Measurements from ENCODE around the gene DNAJB14. TPM values are rescaled to one million over a fixed set of nuclear protein-coding genes. Genes with fewer than 3 reads are reported as not detected.
A peak's percentile ranks its signal among the peaks of the same experiment; 100 is the strongest.

Gene DNAJB14
- total and polyA plus RNA-seq, 2 donors (not counting 1 experiment from before 2014, with no cell fraction given) = 14.4 to 64.9 TPM

DNA sequence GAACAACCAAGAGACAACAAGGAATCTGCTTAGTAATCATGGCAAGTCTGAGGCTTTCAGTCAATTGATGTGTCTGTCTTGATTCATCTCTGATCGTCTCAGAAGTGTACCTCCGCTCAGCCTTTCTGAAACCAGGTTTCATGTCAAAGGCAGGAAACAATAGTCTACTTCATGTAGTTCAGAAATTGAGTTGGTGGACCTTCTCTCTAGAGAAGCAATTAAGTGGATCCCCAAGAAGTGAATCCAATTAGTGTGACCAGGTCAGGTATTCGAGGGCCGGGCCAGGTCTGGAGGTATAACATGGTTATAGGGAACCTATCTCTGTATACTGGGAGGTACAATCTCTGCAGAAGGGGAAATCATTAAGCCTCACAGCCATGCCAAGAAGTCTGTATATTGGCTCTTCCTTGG, 97.8 kb downstream of the DNAJB14 start:
- POLR2A ChIA-PET = interaction anchor here (1.4 to 2.9 kb wide), 3 partner anchors 27 to 32 kb away, joined by 3 to 13 read pairs (median 7); partner anchors contain the start of gene DAPP1
- Histone ChIP-seq H3K4me2 (replicated peaks; ENCODE audit: low read depth, low read length, poor library complexity, severe bottlenecking) (no peak overlapping the region), H2AFZ (ENCODE audit: insufficient read depth, low read depth, low read length, poor library complexity, severe bottlenecking) (no peak overlapping the region), H3K79me2 (ENCODE audit: control insufficient read depth, insufficient read depth, low read length) (peaks cover 21% of the 10 kb centered on the region), H3K27me3 (replicated peaks in 1 of 4; ENCODE audit: control extremely low read depth in 1 of 4, control insufficient read depth in 3 of 4, insufficient read depth in 4 of 4, low read length in 3 of 4) (no peaks in the 10 kb centered on the region), H3K9me3 (ENCODE audit: control extremely low read depth in 1 of 3, control insufficient read depth in 2 of 3, insufficient read depth in 1 of 3, low read length in 2 of 3) (no peaks in the 10 kb centered on the region), H3K27ac (ENCODE audit: low read length in 2 of 2) (no peak overlapping the region), H3K4me3 (ENCODE audit: control extremely low read depth in 1 of 5, extremely low read depth in 1 of 5, insufficient read depth in 1 of 5, low read depth in 2 of 5, low read length in 4 of 5) (no peak overlapping the region), H4K20me1 (ENCODE audit: control insufficient read depth, insufficient read depth, low read length, poor library complexity, severe bottlenecking) (peaks cover 32% of the 10 kb centered on the region), H3K9ac (ENCODE audit: low read length) (no peak overlapping the region), H3K4me1 (ENCODE audit: control insufficient read depth in 2 of 2, insufficient read depth in 2 of 2, low read length in 2 of 2) (peaks cover 31 to 38% of the 10 kb centered on the region in 2 donors), H3K36me3 (replicated peaks in 1 of 2; ENCODE audit: control extremely low read depth in 1 of 2, control insufficient read depth in 1 of 2, extremely low read depth in 1 of 2, insufficient read depth in 2 of 2, low read length in 1 of 2) (peaks cover 6 to 33% of the 10 kb centered on the region in 2 experiments)
- Mint-ChIP-seq H3K27ac (peak overlapping the region; percentile 84), H3K27me3 (no peaks in the 10 kb centered on the region), H3K9me3 (ENCODE audit: insufficient read depth) (no peaks in the 10 kb centered on the region), H3K4me1 (peaks cover 65% of the 10 kb centered on the region), H3K4me3 (peak overlapping the region; percentile 45)
- DNase-seq (no peak), ATAC-seq (ENCODE audit: low read depth) (no peak)
- CTCF ChIA-PET = interaction anchor here (0.7 to 1.5 kb wide), 3 partner anchors 32 to 40 kb away, joined by 3 to 12 read pairs (median 6); no protein-coding TSS in a partner anchor
- 90% methylated on average over 2 of the region's 4 CpGs for WGBS (ENCODE audit: insufficient coverage)
- no peak for TF ChIP-seq EZH2 (IDR thresholded peaks at IDR 0.05; ENCODE audit: borderline replicate concordance, insufficient read depth, low read depth, low read length, poor library complexity, severe bottlenecking)
- TF ChIP-seq, protein P1, sequence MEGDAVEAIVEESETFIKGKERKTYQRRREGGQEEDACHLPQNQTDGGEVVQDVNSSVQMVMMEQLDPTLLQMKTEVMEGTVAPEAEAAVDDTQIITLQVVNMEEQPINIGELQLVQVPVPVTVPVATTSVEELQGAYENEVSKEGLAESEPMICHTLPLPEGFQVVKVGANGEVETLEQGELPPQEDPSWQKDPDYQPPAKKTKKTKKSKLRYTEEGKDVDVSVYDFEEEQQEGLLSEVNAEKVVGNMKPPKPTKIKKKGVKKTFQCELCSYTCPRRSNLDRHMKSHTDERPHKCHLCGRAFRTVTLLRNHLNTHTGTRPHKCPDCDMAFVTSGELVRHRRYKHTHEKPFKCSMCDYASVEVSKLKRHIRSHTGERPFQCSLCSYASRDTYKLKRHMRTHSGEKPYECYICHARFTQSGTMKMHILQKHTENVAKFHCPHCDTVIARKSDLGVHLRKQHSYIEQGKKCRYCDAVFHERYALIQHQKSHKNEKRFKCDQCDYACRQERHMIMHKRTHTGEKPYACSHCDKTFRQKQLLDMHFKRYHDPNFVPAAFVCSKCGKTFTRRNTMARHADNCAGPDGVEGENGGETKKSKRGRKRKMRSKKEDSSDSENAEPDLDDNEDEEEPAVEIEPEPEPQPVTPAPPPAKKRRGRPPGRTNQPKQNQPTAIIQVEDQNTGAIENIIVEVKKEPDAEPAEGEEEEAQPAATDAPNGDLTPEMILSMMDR (IDR thresholded peaks at IDR 0.05) = no peak
- intact Hi-C loops (cut with micrococcal nuclease) = no loop called here

DNA sequence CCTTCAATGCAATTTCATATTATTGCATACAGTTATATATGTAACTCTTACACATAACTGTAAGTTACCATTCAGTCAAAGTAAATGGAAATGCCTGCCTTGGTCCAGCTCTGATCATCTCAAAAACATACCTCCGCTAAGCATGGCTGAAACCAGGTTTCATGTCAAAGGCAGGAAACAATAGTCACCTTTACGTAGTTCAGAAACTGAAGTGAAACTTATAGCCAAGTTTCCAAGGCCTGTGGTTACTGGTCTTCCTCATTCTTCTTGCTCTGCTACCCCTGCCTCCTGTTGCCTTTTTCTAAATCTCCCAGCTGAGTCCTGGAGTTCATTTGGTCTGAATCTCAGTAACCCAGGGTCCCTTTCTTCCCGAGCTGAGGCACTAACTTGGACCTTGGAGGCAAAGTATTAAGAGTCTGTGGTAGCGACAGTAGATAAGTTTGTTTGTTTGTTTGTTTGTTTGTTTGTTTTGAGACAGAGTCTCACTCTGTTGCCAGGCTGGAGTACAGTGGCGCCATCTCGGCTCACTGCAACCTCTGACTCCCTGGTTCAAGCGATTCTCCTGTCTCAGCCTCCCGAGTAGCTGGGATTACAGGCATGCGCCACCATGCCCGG, 98.9 kb downstream of the DNAJB14 start:
- Histone ChIP-seq H3K27me3 (replicated peaks in 1 of 4; ENCODE audit: control extremely low read depth in 1 of 4, control insufficient read depth in 3 of 4, insufficient read depth in 4 of 4, low read length in 3 of 4) (no peaks in the 10 kb centered on the region), H2AFZ (ENCODE audit: insufficient read depth, low read depth, low read length, poor library complexity, severe bottlenecking) (no peak overlapping the region), H3K4me2 (replicated peaks; ENCODE audit: low read depth, low read length, poor library complexity, severe bottlenecking) (peak overlapping the region; percentile 41), H3K4me3 (ENCODE audit: control extremely low read depth in 1 of 5, extremely low read depth in 1 of 5, insufficient read depth in 1 of 5, low read depth in 2 of 5, low read length in 4 of 5) (no peak overlapping the region), H3K9me3 (ENCODE audit: control extremely low read depth in 1 of 3, control insufficient read depth in 2 of 3, insufficient read depth in 1 of 3, low read length in 2 of 3) (no peaks in the 10 kb centered on the region), H4K20me1 (ENCODE audit: control insufficient read depth, insufficient read depth, low read length, poor library complexity, severe bottlenecking) (peaks cover 41% of the 10 kb centered on the region), H3K79me2 (ENCODE audit: control insufficient read depth, insufficient read depth, low read length) (peaks cover 13% of the 10 kb centered on the region), H3K4me1 (ENCODE audit: control insufficient read depth in 2 of 2, insufficient read depth in 2 of 2, low read length in 2 of 2) (peaks cover 31 to 38% of the 10 kb centered on the region in 2 donors), H3K27ac (ENCODE audit: low read length in 2 of 2) (peak overlapping the region; percentile 3 to 56), H3K36me3 (replicated peaks in 1 of 2; ENCODE audit: control extremely low read depth in 1 of 2, control insufficient read depth in 1 of 2, extremely low read depth in 1 of 2, insufficient read depth in 2 of 2, low read length in 1 of 2) (peaks cover 1 to 35% of the 10 kb centered on the region in 2 experiments), H3K9ac (ENCODE audit: low read length) (peak overlapping the region; percentile 9)
- DNase-seq = peak; percentile 79
- Mint-ChIP-seq H3K4me3 (peak overlapping the region; percentile 72), H3K4me1 (peaks cover 68% of the 10 kb centered on the region), H3K9me3 (ENCODE audit: insufficient read depth) (no peaks in the 10 kb centered on the region), H3K27me3 (no peaks in the 10 kb centered on the region), H3K27ac (peak overlapping the region; percentile 84)
- CTCF ChIA-PET = interaction anchor here (0.8 to 1.5 kb wide), 7 partner anchors 10 to 101 kb away, joined by 3 to 12 read pairs (median 4); partner anchors contain the start of gene DAPP1
- 55% methylated on average over 9 of the region's 10 CpGs for WGBS (ENCODE audit: insufficient coverage)
- intact Hi-C loops (cut with micrococcal nuclease) = loop anchor here (1.0 to 2.0 kb wide), 3 partner anchors 8 to 99 kb away; partner anchors contain the start of genes DAPP1 and DNAJB14
- TF ChIP-seq EZH2 (IDR thresholded peaks at IDR 0.05; ENCODE audit: borderline replicate concordance, insufficient read depth, low read depth, low read length, poor library complexity, severe bottlenecking) = no peak
- TF ChIP-seq, protein P1 (IDR thresholded peaks at IDR 0.05) = no peak
- POLR2A ChIA-PET = interaction anchor here (0.6 to 2.9 kb wide), 5 partner anchors 21 to 621 kb away, joined by 3 to 13 read pairs (median 6); partner anchors contain the start of gene DAPP1
- peak; percentile 81 for ATAC-seq (ENCODE audit: low read depth)
